HG02623 (cell line): ENCODE measurements around the gene ERMP1.

ENCODE experiments used
- ATAC-seq: cut with Tn5 transposase; IDR thresholded peaks from one replicate; pipeline ENCODE4 v1.9.1; 2021; ENCODE audit warnings: moderate library complexity; ENCODE audit not compliant: unreplicated experiment

ERMP1 gene

DNA sequence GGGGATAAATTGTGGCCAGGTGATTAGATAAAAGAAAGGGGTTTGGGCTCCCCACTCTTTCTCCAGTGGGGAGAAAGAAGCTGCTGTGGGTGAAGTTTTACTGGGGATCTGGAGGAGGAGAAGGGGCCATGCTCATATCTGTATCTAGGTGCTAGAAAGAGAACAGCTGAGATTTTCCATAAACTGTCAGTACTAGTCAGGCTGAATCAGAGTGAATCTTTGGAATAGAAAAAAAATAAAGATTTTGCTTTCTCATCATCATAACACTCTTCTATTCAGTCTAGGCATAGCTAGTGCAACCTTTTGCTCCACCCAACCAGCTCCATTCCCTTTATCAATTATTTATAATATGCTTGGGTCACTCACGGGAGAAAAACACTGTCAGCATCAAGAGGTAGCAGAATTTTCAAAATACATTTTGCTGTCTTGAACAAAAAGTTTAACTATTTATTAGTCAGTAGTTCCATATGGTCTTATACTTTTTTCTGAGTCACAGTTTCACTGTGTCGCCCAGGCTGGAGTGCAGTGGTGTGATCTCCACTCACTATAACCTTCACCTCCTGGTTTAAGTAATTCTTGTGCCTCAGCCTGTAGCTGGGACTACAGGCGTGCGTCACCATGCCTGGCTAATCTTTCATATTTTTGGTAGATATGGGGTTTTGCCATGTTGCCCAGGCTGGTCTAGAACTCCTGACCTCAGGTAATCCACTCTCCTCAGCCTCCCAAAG, 21.3 kb upstream of the ERMP1 start:
- no peak for ATAC-seq

DNA sequence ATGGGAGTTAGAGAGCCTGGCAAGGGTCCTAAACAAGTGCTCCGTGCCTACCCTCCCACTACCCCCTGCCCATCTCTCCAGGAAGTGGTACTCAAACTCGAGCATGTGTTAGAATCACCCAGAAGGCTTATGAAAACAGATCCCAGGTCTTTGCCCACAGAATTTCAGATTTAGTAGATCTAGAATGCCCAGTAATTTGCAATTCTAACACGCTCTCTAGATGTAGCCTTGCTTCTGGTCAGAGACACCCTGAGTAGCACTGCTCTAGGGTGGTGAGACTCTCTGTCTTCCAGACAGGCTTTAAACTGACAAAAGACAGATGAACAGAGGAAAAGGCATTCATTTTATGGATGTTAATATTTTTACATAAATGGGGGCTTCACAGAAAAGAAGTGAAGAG, 20.7 kb upstream of the ERMP1 start:
- no peak for ATAC-seq

- ATAC-seq = no peak
These were observed 20.1 kb upstream of the ERMP1 start for GRCh38 chr9:5852987-5853386.

DNA sequence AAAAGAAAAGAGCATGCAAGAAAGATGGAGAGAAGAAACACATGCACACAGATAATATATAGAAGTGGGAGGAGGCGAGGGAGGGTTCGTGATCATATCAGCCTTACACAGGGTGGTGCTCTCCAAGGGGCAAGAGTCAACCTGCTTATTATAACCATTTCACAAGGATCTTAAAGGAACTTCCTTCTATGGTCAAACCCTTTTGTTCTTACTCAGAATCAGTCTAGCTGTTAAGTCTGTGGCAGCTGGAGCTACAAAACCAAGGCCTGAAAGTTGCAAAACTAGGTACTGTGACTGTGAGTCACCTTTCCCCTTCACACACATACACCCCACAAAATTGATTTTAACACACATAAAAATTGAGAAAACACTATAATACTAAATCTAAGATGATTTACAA, 18.5 kb upstream of the ERMP1 start:
- ATAC-seq = peak; percentile 89

GRCh38 chr9:5850724-5851122, 17.8 kb upstream of the ERMP1 start:
- ATAC-seq = no peak

DNA sequence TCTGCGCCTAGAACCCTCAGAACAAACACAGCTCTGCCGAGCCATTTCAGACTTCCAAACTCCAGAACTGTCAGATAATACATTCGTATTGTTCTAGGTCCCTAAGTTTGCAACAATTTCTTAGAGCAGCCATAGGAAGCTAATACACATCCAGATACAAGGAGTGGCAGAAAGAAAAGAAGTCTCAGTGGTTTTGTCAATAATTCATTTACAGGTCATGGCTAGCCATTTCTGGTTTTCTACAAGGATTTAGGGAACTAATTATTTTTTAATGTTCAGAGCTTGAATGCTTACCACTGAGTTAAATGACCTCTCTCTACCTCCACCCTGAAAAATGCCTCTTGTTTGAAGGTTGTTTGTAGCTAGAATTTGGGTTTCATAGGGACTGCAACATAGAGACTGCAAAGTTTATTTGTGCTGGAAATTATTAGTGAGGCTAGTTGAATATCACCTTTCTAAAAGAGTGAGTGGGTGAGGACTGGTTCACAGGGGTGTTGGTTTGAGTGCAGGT, 15.5 kb upstream of the ERMP1 start:
- ATAC-seq = no peak

DNA sequence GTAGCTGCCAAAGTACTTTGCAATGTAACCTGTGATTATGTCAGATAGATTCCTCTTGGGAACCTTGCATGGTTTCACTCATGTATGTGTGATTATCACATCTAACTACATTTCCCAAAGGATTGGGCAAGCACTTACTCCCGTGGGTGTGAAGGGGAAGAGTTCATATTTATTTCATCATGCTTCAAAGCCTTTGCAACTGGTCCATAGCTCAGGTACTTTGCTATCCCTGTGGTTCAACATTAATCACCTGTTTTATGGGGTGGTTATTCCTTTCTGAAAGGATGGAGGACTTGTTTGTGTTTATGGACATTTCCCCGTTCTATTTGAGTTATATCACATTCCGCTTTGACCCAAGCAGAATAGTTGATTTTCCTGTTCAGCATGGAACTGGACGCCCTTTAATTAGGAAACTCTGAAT, 13.6 kb upstream of the ERMP1 start:
- ATAC-seq = no peak

DNA sequence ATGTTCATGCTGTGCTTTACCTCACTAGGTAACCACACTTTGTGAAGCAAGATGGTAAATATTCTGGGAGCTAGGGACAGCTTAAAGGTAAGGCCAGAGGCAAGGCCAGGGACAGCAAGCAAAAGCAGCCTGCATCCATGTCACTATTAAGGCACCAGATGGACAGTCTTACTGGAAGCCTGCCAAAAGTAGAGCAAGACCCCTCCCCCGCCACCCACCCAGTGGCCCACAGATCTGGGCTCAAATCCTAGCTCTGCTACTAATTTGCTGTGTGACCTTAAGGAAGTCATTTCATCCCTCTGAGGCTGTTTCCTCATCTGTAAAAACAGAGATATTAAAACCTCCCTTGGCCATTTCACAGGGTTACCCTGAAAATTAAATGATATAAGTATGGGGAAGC, 13.2 kb upstream of the ERMP1 start:
- no peak for ATAC-seq

- no peak for ATAC-seq
These were observed 12.2 kb upstream of the ERMP1 start for GRCh38 chr9:5845157-5845531.

DNA sequence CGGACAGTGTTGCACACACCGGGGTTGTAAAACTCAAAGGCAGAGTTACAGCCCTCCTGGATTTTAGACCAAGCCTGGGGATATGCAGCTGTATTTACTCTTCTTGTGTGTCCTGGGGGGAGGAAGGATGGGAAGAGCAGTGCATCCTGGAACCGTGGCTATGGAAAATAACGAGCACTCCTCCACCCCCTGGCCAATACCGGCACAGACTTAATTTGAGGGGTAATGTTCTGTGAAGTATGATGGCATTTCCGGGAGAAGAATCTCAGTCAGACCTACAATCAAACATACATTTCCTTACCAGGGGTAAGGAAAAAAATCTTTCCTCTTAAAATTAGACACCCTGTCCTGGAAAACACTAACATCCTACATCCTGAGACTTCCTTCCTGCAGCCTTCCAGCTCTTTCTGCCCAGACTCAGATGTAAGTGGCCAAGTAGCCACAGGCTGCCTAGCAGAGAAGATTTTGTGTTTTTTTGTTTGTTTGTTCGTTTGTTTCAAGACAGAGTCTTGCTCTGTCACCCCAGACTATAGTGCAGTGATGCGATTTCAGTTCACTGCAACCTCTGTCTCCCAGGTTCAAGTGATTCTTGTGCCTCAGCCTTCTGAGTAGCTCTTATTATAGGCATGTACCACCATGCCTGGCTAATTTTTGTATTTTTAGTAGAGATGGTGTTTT, 11.0 kb upstream of the ERMP1 start:
- no peak for ATAC-seq

DNA sequence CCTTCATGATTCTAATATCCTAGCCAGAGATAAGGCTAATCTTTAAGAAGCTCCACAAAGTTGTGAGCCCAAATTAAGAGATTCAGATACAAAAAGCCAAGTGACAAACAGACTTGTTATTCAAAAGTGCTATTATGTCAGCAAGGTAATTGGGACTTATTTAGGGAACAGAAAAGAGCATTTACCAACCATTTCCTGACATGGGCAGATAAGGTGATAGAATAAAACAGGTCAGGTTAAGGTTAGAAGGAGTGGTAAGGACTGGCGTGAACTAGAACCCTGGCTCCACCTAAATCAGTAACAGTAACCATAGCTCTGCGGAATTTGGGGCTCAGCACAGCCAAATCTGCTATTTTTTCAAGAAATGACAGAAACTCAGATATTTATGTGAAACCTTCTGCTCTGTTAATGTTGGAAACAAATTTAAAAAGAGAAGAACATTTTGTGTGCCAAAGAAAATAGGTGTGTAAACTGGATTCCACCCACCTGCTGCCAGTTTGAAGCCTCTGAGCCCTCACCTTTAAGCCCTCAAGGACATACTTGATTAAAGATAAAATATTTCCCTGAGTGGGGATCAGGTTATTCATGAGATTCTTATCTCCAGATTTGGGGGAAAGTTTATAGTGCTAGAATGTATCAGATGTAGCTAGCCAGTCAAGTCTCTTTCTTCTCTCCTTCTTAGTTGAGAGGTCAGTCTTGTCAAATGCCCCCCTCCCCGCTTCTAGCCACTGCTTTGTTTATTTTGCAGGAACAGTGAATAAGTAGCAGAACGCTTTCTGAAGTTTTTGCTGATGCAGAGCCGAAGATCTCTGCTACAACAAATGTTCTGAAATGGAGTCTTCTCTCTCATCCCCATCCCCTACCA, 10.2 kb upstream of the ERMP1 start:
- ATAC-seq = no peak

GRCh38 chr9:5841771-5842573, 9.1 kb upstream of the ERMP1 start:
- ATAC-seq = no peak

- no peak for ATAC-seq
These were observed 7.9 kb upstream of the ERMP1 start for GRCh38 chr9:5840788-5841187.

DNA sequence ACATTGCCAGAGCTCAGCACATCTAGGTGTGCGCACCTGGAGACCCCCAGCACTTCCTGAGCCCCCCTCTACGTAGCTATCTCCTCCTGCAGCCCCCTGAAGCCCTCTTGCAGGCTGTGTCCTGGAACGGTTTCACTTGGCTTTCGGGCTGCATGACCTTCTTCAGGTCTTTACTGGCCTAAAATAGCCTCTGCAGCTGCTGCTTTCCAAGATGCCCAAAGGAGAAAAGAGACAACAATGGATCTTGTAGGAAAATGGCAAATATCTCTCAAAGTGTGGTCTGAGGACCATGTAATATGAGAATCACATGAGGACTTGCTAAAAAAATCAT, 6.6 kb upstream of the ERMP1 start:
- no peak for ATAC-seq

DNA sequence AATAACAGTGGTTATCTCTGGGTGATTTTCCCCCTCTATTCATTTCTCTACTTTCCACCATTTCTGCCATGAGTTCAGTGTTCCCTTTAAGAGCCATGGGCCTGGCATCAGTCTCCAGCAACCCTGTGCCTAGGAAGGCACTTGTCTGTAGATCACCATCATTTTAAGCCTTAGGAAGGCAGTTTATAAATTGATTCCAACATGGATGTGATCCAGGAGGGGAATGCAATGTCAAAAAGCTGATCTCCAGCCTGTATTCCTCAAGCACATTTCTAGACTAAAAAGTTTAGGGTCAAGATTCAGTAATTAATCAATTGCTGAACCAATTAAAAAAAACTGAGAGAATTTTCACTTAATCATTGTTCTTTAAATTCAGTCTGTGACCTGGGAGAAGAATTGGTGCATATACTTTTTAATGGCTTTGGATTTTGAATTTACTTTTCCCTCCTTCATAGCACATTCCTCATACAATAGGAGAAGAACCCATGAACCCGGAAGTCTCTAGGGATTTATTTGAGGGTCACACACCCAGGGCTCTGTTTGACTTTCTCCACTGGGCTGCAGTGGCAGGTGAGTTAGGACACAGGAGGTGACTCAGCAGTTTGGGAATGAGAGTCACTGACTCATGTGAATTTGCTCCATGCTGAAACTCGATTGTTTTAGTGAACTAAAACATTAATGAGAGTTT, 6.1 kb upstream of the ERMP1 start:
- no peak for ATAC-seq

- no peak for ATAC-seq
These were observed 2.9 kb upstream of the ERMP1 start for GRCh38 chr9:5835808-5836207.

DNA sequence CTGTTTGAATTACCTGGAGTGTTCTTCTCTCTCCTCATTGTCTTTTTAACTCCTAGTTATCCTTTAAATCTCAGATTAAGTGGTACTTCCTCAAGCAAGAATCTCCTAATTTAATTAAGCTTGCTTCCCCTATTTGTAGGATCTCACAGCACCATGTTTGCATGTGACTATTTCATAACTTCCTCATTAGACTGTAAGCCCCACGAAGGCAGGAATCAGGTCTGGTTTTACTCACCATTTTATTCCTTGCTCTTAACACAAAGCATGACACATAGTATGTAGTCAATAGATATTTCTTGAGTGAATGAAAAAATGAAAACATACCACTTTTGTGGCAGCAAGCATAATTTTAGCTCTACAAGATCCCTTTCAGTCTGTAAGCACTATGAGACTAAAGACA, 1.3 kb upstream of the ERMP1 start:
- ATAC-seq = no peak

- ATAC-seq = no peak
These were observed 813 bp downstream of the ERMP1 start for GRCh38 chr9:5832071-5832537.

DNA sequence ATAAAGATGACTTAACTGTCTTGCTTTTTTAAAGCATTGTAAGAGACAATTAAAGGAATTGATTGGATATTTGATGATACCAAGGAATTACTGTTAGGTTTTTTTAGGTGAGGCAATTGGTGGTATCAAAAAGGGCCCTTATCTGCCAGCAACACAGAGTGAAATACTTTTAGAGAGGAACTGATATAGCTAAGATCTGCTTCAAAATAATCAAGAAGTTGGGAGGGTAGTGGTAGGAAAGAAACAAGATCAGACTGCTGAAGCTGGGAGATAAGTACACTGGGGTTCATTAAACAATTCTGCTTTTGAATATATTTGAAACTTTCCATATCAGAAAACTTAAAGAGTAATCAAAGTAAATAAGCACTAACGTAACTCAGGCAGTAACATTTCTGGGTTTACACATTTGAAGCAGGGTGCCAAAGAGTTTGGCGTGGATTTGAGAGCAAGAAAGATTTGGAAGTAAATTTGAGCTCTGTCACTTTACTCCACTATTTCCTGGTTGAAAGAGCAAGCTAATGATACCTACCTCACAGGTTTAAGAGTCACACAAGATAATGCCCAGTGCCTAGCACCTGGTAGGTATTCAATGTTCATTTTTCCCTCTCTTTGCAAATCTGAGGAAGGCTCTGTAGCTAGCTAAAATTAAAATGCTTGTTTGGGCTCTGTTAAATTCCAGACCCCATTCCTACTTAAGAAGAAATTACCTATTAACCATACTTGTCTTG, 6.9 kb downstream of the ERMP1 start:
- no peak for ATAC-seq

DNA sequence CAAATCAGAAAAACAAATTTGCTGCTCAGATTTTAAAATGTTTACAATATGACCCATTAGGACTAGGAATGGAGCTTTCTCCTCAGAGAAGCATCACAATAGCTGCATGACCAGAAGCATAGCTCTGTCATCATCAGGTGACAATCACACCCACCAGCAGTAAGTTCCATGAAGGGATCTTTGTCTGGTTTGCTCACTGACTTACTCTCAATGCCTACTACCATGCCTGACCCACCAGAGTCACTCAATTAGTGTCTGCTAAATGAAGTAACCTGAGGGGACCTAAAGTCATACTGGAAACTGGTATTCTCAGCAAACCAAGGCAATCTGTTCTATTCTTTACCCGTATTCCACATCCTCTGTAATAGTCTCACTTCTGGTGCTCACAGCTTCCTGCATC, 7.7 kb downstream of the ERMP1 start:
- no peak for ATAC-seq
